ENCODE measurements around the gene SOCS6. TPM values are rescaled to one million over a fixed set of nuclear protein-coding genes. Genes with fewer than 3 reads are reported as not detected.

The SOCS6 gene
- total and polyA plus RNA-seq, 2 of the 13 experiments (the other 11 are each of a cell fraction or from before 2014, with no cell fraction given), result 18.6 to 38.3 TPM

GRCh38 chr18:70313640-70314039 lies 24.8 kb downstream of the SOCS6 start (continued):
- TF ChIP-seq CREM (IDR thresholded peaks at IDR 0.05) (peak; percentile 43; the same call in 1 of the 2 replicates), CREM (CRISPR knock-in tag; IDR thresholded peaks at IDR 0.05) (no peak), ZNF101 (CRISPR knock-in tag; IDR thresholded peaks at IDR 0.05; ENCODE audit: borderline replicate concordance, low read depth) (no peak), HOMEZ (CRISPR knock-in tag; IDR thresholded peaks at IDR 0.05; ENCODE audit: low read depth) (peak; percentile 30; the same call in 1 of the 2 replicates), ZBTB10 (CRISPR knock-in tag; IDR thresholded peaks at IDR 0.05; ENCODE audit: borderline replicate concordance) (no peak), ZSCAN21 (CRISPR knock-in tag; IDR thresholded peaks at IDR 0.05; ENCODE audit: borderline replicate concordance) (no peak), IRF1 (CRISPR knock-in tag; IDR thresholded peaks at IDR 0.05; ENCODE audit: low read depth) (no peak), E2F1 (CRISPR knock-in tag; IDR thresholded peaks at IDR 0.05) (no peak), MAFF (IDR thresholded peaks at IDR 0.05; ENCODE audit: low read depth, low read length) (0 out of 2 replicates have a peak, but pooled peaks have one; percentile 8), SMC3 (IDR thresholded peaks at IDR 0.05; ENCODE audit: low read length) (no peak), PRDM4 (CRISPR knock-in tag; IDR thresholded peaks at IDR 0.05; ENCODE audit: borderline replicate concordance) (no peak), CEBPG (CRISPR knock-in tag; IDR thresholded peaks at IDR 0.05) (0 out of 2 replicates have a peak, but pooled peaks have one; percentile 18), NR2F2 (IDR thresholded peaks at IDR 0.05; ENCODE audit: borderline replicate concordance, low read depth) (no peak), FOXA1 (IDR thresholded peaks at IDR 0.05) (peak; percentile 54), FOXA1 (CRISPR knock-in tag; IDR thresholded peaks at IDR 0.05) (no peak), ZSCAN30 (CRISPR knock-in tag; IDR thresholded peaks at IDR 0.05) (no peak), TSC22D2 (CRISPR knock-in tag; IDR thresholded peaks at IDR 0.05; ENCODE audit: borderline replicate concordance) (no peak), SOX5 (CRISPR knock-in tag; IDR thresholded peaks at IDR 0.05; ENCODE audit: borderline replicate concordance) (peak; percentile 68; the same call in 1 of the 2 replicates), CENPT (CRISPR knock-in tag; IDR thresholded peaks at IDR 0.05; ENCODE audit: low read depth) (no peak), NFIC (IDR thresholded peaks at IDR 0.05; ENCODE audit: low read length) (0 out of 2 replicates have a peak, but pooled peaks have one; percentile 52), ISL2 (CRISPR knock-in tag; IDR thresholded peaks at IDR 0.05) (0 out of 2 replicates have a peak, but pooled peaks have one; percentile 29), BCL6 (CRISPR knock-in tag; IDR thresholded peaks at IDR 0.05) (peak; percentile 72), RARA (CRISPR knock-in tag; IDR thresholded peaks at IDR 0.05) (peak; percentile 63), ZNF263 (CRISPR knock-in tag; IDR thresholded peaks at IDR 0.05) (no peak), KAT2B (IDR thresholded peaks at IDR 0.05; ENCODE audit: borderline replicate concordance, low read depth, low read length) (peak; percentile 69)

Measured in HepG2 (cell line).